GM13977 (cell line): ENCODE measurements around the gene HMX1.

ENCODE experiments used
- DNase-seq: peaks from one replicate; pipeline ENCODE4 v3.0.0; 2012; ENCODE audit warnings: low spot score
- CTCF ChIP-seq: IDR thresholded peaks from 2 replicates; pipeline ENCODE4 v1.5.1; 2012; ENCODE audit warnings: mild to moderate bottlenecking, control low read depth; ENCODE audit not compliant: insufficient read depth; ENCODE audit errors: extremely low read depth, missing control alignments
- in situ Hi-C: fragments of 300-500 bp; cut with MboI; formaldehyde crosslinking; loops from one replicate; pipeline ENCODE4 v1.12.0; 2022; ENCODE audit warnings: low sequenced_read_pairs, low pct_unique_long_range_greater_than_20kb, mixed read lengths, inconsistent platforms; ENCODE audit not compliant: unreplicated experiment

The HMX1 gene

GRCh38 chr4:8882239-8882638, 10.6 kb upstream of the HMX1 start:
- in situ Hi-C loops = no loop called here
- DNase-seq = no peak
- TF ChIP-seq CTCF = no peak

GRCh38 chr4:8880851-8881250, 9.2 kb upstream of the HMX1 start:
- no peak for DNase-seq
- TF ChIP-seq CTCF = no peak
- in situ Hi-C loops = no loop called here

GRCh38 chr4:8879574-8879973, 7.9 kb upstream of the HMX1 start:
- TF ChIP-seq CTCF = no peak
- in situ Hi-C loops = no loop called here
- DNase-seq = no peak

- no peak for DNase-seq
- TF ChIP-seq CTCF = no peak
- in situ Hi-C loops = no loop called here
Observed at GRCh38 chr4:8878421-8878820, 6.8 kb upstream of the HMX1 start.

- no peak for DNase-seq
- TF ChIP-seq CTCF = no peak
- in situ Hi-C loops = no loop called here
Observed at GRCh38 chr4:8877780-8878040, 6.1 kb upstream of the HMX1 start.

- in situ Hi-C loops = no loop called here
- no peak for TF ChIP-seq CTCF
- no peak for DNase-seq
Observed at GRCh38 chr4:8876982-8877779, 5.5 kb upstream of the HMX1 start.
